GM21825 (cell line): Measurements from ENCODE around the gene SMIM29.

Experiments used
- ATAC-seq: cut with Tn5 transposase; IDR thresholded peaks from one replicate; pipeline ENCODE4 v1.9.1; 2021; ENCODE audit warnings: mild to moderate bottlenecking, moderate library complexity; ENCODE audit not compliant: unreplicated experiment

The SMIM29 gene

DNA sequence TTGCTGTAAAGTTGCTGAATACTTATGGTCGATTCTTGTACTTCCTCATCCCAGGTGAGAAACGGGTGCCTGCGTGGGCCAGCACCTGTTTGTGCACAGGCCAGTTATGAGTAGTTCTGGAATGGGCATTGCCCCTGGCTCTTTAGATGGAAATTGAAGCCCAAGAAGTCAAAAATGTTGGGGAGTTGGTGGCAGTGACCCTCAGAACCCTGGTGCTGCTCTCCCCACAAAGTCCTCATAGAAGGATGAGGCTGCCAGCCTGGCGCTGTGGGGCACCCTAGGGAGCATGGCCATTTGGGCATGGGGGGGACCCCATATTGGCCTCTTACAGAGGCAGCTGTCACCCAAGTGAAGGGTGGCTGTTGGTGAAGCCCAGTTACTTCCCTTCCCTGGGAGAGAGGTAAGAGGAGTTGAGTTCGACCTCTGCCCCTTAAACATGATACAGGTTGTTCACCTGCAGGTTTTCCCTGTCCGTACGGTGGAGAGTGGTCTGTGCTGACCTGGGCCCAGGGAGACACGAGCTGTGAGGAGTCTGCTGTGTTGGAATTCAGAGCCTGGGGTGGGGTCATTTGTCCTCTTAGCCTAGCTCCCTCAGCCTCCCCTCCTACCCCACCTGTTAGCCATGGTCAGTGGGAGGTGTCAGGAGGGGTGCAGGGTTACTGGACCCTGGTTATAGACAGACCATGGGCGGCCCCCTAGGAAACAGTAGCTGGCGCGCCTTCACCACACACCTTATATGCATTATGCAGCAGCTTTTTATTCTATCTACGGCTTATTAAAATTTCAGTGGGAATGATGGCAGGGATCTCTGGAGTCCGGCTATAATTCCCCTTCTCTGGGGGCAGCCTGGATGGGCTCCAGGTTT is 7.2 kb downstream of the SMIM29 start:
- no peak for ATAC-seq

- no peak for ATAC-seq
Observed at GRCh38 chr6:34240329-34241248, 8.2 kb downstream of the SMIM29 start.

DNA sequence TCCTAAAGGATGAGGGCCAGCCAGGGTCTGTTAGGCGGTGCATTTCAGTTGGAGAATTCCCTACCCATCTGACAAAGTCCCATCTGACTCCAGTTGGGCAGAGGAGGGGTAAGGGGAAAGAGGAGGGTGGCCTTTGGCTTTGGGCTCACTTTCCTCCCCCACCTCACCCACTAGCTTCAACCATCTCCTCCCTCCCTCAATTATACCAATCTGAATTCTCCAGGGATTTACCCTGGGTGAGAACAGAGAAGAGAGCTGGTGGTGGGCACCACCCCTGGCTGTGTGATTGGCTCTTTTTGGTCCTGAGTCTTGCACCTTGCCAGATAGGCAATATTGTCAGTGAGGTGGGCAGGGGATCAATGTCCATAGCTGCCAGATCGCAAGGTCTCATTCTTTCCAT is 8.9 kb downstream of the SMIM29 start:
- no peak for ATAC-seq

GRCh38 chr6:34239500-34239825 is 9.3 kb downstream of the SMIM29 start:
- no peak for ATAC-seq

- ATAC-seq = no peak
Observed at GRCh38 chr6:34238585-34239499, 10.0 kb downstream of the SMIM29 start.

- ATAC-seq = peak; percentile 17
Observed at GRCh38 chr6:34237722-34238584, 10.9 kb downstream of the SMIM29 start.

DNA sequence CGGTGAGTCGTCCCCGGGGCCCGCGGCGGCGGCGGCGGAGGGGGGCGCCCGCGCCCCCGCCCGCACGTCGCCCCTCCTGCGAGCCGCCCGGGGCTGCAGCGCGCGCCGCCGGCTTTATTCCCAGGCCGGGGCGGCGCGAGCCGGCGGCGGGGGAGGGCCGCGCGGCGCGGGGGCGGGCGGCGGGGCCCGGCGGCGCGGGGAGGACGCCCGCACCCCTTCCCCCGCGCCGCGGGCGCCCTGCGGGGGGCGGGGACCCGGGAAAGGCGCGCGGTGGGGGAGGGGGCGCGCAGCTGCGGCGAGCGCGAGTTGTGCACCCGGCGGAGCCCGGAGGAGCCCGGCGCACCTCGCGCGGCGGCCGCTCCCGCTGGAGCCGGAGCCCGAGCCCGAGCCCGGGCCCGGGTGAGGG is 11.5 kb downstream of the SMIM29 start:
- ATAC-seq = peak; percentile 11

DNA sequence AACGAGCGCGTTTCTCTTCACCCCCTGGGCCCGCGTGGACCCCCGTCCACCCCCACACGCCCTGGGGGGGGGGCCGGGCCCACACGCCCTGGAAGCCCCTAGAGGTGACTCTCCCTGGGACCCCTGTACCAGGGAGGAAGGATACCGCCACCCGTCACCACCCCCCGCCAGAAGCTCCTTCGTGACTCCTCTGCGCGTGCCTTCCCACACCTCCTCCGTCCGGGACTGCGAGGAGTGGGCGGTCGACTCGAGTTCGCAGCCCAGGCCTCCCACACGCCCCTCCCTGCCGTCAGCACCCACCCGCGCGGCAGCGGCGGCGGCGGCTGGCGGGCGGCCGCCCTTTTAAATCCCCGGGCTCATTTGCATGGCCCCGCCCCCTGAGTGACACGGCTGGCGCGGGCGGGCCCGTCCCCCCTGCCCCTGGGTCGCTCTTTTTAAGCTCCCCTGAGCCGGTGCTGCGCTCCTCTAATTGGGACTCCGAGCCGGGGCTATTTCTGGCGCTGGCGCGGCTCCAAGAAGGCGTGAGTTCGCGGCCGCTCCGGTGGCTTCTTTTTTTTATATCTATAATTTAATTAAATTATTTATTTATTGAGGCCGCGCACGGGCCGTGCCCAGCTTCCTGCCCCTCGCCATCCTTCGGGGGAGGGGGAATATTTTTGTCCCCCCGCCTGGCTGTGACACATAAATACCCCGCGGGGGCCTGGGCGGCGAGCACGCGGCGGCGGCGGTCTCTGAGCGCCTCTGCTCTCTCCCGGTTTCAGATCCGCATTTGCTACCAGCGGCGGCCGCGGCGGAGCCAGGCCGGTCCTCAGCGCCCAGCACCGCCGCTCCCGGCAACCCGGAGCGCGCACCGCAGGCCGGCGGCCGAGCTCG is 12.1 kb downstream of the SMIM29 start, which contains the start of gene HMGA1:
TSS of gene HMGA1 (plus strand) at position 431 of the 873 bp plus-strand sequence. CDS start 3,908 bp downstream, outside the sequence.
- peak; percentile 57 for ATAC-seq

GRCh38 chr6:34236131-34236442 is 12.7 kb downstream of the SMIM29 start:
- no peak for ATAC-seq

DNA sequence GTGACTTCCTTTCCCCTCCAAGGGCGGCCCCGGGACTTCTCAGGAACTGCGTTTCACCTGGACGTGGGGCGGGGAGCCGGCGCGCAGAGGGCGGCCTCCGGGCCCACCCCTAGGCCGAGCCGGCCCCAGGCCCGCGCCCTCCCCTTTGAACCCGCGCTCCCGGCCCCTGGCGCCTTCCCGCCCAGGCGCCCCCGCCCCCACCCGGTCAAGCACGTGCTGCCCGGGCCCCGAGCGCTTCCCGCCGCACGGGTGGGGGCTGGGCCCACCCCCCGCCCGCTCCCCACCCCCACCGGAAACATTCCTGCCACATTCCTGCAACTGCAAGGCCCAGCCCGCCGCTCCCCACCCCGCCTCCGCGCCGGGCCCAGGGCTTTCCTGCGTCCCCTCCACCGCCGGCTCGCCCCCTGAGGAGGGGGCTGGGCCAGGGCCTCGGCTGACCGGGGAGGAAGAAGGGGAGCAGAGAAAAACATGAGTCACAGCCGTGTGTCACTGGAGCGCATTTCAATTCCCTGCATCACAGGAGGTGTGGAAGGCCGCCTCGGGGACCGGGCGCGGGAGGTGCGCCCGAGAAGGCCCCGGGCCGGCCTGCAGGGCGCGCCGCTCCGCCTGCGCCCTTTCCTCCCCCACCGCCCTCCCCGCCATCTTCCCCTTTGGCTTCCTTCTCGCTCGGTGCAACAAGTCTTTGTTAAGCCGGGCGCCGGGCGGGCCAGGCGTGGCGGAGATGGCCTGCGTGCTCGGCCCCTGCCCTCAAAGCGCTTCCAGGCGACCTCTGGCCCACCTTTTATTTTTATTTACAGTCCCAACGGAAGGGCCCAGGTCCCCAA is 13.3 kb downstream of the SMIM29 start:
- no peak for ATAC-seq

- no peak for ATAC-seq
Observed at GRCh38 chr6:34234667-34235306, 14.0 kb downstream of the SMIM29 start.

DNA sequence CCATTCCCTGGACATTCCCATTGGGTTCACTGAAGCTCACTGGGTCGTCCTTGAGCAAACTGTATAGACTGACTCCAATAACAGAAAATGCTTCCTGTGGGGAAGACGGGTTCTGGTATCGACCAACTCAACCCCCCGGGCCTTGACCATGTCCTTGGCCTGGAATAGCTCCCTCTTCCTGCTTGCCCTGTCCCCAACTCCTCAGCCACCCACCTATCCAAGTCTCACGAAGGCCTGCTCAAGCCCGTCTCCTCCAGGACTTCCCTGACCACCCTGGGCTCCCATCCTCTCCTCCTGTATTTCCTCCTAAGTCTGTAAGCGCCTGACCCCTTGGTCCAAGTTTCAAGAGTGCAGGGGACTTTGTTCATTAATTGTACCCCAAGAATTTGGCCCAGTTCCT is 14.9 kb downstream of the SMIM29 start:
- ATAC-seq = no peak

DNA sequence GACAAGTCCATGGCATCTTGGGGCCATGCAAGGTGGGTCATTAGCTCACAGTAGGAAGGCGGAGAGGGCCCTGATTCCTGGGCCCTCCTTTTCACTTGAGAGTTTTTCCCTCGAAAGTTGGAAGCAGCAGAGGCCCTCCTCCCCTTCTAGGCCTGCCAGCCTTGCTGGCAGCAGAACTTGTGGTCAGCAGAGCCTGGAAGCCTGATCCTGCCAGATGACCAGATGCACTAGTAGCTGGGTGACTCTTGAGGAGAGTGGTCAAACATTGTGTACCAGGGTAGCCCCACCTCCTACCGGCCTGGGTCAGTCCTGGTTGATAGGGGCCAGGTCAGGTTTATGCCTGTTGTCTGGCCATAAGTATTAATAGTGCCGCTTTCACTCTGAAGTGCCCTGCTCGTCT is 15.9 kb downstream of the SMIM29 start:
- no peak for ATAC-seq

DNA sequence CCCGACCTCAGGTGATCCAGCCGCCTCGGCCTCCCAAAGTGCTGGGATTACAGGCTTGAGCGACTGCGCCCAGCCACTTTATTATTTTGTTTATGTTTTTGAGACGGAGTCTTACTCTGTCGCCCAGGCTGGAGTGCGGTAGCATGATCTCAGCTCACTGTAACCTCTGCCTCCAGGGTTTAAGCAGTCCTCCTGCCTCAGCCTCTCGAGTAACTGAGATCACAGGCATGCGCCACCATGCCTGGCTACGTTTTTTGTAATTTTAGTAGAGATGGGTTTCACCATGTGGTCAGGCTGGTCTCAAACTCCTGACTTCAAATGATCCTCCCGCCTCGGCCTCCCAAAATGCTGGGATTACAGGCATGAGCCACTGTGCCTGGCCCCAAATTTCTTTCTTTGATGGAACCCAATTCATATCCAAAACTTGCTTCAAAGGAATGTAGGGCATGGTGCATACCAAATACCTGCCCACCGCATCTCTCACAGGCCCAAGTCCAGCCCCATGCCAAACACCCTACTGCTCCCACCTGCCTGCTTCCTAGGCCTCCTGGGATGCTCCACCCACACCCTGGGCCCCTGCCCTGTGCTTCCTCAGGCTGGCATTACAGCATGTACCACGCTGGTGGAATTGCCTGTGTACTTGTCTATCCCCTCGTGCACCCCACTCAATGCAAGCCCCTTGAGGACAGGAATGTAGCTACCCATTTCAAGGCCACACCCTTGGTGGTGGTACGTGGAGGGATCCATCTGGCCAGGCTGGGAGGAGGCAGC is 17.1 kb downstream of the SMIM29 start:
- no peak for ATAC-seq

- no peak for ATAC-seq
Observed at GRCh38 chr6:34230653-34231371, 18.0 kb downstream of the SMIM29 start.

DNA sequence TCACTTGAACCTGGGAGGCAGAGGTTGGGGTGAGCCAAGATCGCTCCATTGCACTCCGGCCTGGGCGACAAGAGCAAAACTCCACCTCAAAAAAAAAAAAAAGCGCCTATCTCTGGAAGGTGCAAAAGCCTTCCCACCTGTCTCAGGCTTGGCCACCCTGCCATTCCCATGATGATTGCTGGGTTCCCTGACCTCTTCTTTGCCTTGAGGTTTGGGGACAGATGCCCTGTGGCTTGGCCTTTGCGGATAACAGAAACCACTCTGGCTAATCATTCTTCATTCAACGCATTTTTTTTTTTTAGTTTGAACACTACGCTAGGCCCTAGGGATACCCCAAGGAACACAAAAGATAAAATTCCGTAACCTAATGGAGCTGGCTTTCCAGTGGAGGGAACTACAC is 18.9 kb downstream of the SMIM29 start:
- no peak for ATAC-seq
